ENCODE data around the gene HP1BP3.
A peak's percentile ranks its signal among the peaks of the same experiment; 100 is the strongest.

HP1BP3 gene

DNA sequence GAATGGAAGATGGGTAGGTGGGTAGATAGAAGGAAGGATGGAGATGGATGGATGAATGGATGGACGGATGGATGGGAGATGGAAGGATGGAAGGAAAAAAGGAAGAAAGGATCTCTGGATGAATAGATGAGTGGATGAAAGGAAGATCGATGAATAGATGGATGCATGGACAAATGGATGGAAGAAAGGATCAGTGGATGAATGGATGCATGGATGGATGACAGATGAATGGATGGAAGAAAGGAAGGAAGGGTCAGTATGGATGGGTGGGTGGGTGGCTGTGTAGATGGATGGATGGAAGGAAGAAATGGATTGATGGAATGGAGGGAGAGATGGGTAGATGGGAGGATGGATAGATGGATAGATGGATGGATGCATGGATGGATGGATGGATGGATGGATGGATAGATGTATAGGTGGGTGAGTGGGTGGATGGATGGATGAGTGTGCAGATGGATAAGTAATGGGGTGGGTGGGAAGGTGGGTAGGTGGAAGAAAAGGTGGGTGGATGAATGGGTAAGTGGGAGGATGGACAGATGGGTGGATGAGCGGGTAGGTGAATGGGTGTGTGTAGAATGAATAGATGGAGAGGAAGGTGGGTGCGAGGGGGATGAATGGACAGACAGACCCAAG lies 83.9 kb downstream of the HP1BP3 start:
- H3K9ac ChIP-seq (ENCODE audit: low read depth, low read length): no peak overlapping the region
- H3K4me1 ChIP-seq (ENCODE audit: control insufficient read depth, insufficient read depth, low read length): no peaks in the 10 kb centered on the region
- H3K36me3 ChIP-seq (ENCODE audit: control insufficient read depth, insufficient read depth, low read length): peaks cover 21% of the 10 kb centered on the region
- no peaks in the 10 kb centered on the region for H3K27me3 ChIP-seq (ENCODE audit: control insufficient read depth, insufficient read depth, low read length)
- no peaks in the 10 kb centered on the region for H3K9me3 ChIP-seq (ENCODE audit: control insufficient read depth, insufficient read depth, low read length)
- H3K4me3 ChIP-seq (ENCODE audit: low read depth, low read length): no peak overlapping the region

- Histone ChIP-seq H3K4me3 (ENCODE audit: low read depth, low read length) (no peak overlapping the region), H3K4me1 (ENCODE audit: control insufficient read depth, insufficient read depth, low read length) (no peaks in the 10 kb centered on the region), H3K36me3 (ENCODE audit: control insufficient read depth, insufficient read depth, low read length) (peaks cover 21% of the 10 kb centered on the region), H3K9me3 (ENCODE audit: control insufficient read depth, insufficient read depth, low read length) (no peaks in the 10 kb centered on the region), H3K27me3 (ENCODE audit: control insufficient read depth, insufficient read depth, low read length) (no peaks in the 10 kb centered on the region), H3K9ac (ENCODE audit: low read depth, low read length) (peak overlapping the region; percentile 12)
These were observed 84.7 kb downstream of the HP1BP3 start for GRCh38 chr1:20702416-20702815.

DNA sequence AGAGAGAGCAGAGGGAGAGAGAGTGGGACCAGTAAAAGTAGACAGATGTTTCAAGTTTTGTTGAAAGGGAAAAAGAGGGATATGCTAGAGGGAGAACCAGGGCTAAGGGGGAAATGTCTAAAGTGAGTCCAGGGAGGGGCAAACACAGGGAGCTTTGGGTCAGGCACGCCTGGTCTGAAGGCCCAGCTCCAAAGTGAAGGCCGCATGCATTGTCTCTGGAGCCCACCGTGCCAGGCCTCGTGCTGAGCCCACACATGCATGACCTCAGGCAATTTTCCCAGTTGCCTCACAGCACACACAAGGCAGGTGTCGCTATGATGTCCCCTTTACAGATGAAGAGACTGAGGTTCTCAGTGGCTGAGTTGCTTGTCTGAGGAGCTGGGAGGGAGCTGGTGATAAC lies 85.3 kb downstream of the HP1BP3 start:
- Histone ChIP-seq H3K4me3 (ENCODE audit: low read depth, low read length) (no peak overlapping the region), H3K9ac (ENCODE audit: low read depth, low read length) (no peak overlapping the region), H3K9me3 (ENCODE audit: control insufficient read depth, insufficient read depth, low read length) (no peaks in the 10 kb centered on the region), H3K4me1 (ENCODE audit: control insufficient read depth, insufficient read depth, low read length) (no peaks in the 10 kb centered on the region), H3K27me3 (ENCODE audit: control insufficient read depth, insufficient read depth, low read length) (no peaks in the 10 kb centered on the region), H3K36me3 (ENCODE audit: control insufficient read depth, insufficient read depth, low read length) (peaks cover 21% of the 10 kb centered on the region)

GRCh38 chr1:20701446-20701845 lies 85.7 kb downstream of the HP1BP3 start:
- no peak overlapping the region for H3K4me3 ChIP-seq (ENCODE audit: low read depth, low read length)
- peaks cover 21% of the 10 kb centered on the region for H3K36me3 ChIP-seq (ENCODE audit: control insufficient read depth, insufficient read depth, low read length)
- H3K9ac ChIP-seq (ENCODE audit: low read depth, low read length): no peak overlapping the region
- no peaks in the 10 kb centered on the region for H3K27me3 ChIP-seq (ENCODE audit: control insufficient read depth, insufficient read depth, low read length)
- no peaks in the 10 kb centered on the region for H3K9me3 ChIP-seq (ENCODE audit: control insufficient read depth, insufficient read depth, low read length)
- no peaks in the 10 kb centered on the region for H3K4me1 ChIP-seq (ENCODE audit: control insufficient read depth, insufficient read depth, low read length)

DNA sequence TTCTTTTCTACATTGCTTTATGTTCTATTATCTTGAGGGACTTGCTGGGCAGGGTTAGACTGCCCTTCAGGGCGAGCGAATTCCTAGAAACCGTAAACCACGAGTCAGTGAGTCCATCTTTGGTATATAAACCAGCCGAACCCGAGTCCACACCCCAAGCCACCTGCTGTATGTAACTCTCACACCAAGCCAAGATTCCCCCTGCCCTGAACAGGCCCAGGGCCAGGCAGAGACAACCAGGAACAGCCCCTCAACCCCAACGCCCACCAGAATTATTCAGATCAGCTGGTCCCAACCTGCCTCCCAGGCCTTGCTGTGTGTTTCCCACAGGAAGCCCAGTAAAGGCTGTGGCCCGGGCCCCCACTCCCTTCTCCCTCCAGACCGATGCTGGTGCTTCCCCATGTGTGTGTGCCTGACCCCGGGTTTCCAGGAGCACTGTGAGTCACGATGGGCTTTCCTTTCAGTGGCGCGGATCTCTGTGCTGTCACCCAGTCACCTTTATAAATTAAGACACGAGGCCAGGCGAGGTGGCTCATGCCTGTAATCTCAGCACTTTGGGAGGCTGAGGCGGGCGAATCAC lies 86.4 kb downstream of the HP1BP3 start:
- no peaks in the 10 kb centered on the region for H3K27me3 ChIP-seq (ENCODE audit: control insufficient read depth, insufficient read depth, low read length)
- H3K36me3 ChIP-seq (ENCODE audit: control insufficient read depth, insufficient read depth, low read length): peaks cover 21% of the 10 kb centered on the region
- no peak overlapping the region for H3K4me3 ChIP-seq (ENCODE audit: low read depth, low read length)
- H3K4me1 ChIP-seq (ENCODE audit: control insufficient read depth, insufficient read depth, low read length): peaks cover 3% of the 10 kb centered on the region
- no peak overlapping the region for H3K9ac ChIP-seq (ENCODE audit: low read depth, low read length)
- H3K9me3 ChIP-seq (ENCODE audit: control insufficient read depth, insufficient read depth, low read length): no peaks in the 10 kb centered on the region

DNA sequence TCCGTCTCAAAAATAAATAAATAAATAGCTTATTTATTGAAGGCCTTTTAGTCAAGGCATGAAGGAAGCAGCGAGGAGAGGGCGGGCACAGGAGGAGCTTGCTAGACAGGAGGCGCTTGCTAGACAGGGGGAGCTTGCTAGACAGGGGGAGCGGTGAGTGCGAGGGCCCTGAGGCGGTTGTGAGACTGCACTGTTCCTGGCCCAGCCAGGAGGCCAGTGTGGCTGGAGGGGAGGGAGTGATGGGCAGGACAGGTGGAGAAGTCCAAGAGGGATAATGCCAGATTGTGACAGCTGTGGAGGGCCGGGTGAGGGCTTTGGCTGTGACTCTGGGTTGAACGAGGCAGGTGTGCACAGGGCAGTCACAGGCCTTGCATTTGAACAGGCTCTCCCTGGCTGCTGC lies 87.5 kb downstream of the HP1BP3 start:
- Histone ChIP-seq H3K9me3 (ENCODE audit: control insufficient read depth, insufficient read depth, low read length) (no peaks in the 10 kb centered on the region), H3K9ac (ENCODE audit: low read depth, low read length) (no peak overlapping the region), H3K27me3 (ENCODE audit: control insufficient read depth, insufficient read depth, low read length) (no peaks in the 10 kb centered on the region), H3K4me3 (ENCODE audit: low read depth, low read length) (no peak overlapping the region), H3K4me1 (ENCODE audit: control insufficient read depth, insufficient read depth, low read length) (peaks cover 3% of the 10 kb centered on the region), H3K36me3 (ENCODE audit: control insufficient read depth, insufficient read depth, low read length) (peaks cover 19% of the 10 kb centered on the region)

DNA sequence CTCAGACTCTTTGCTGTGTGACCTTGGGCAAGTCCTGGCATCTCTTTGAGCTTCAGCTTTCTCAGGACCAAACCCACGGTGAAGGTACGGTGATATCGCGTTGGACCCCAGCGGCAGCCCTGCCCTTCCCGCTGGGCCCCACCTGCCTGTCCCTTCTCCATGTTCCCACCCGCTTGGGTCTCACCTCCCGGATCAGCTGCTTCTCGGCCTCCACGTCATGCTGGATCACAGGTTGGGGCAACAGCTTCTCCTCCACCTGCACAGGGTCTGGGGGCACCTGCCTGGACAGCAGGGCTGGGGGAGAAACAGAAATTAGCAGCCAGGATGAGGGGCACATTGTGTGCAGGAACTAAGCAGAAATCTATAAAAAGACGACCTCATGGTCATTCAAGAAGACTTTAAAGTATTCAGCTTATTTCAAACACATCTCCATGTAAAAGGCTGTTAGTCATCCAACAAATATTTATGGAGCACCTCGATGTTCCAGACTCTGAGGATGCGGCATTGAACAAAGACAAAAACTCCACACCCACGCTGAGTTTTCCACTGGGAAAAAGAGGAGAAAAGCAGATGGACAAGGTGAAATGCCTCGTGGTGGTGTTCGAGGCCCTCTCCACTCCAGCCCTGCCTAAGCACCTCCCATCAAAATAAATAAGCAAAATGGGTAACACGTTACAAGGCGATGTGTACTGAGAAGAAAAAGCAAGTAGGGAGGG lies 88.8 kb downstream of the HP1BP3 start:
- H3K27me3 ChIP-seq (ENCODE audit: control insufficient read depth, insufficient read depth, low read length): no peaks in the 10 kb centered on the region

GRCh38 chr1:20697563-20697962 lies 89.5 kb downstream of the HP1BP3 start:
- no peaks in the 10 kb centered on the region for H3K9me3 ChIP-seq (ENCODE audit: control insufficient read depth, insufficient read depth, low read length)
- H3K9ac ChIP-seq (ENCODE audit: low read depth, low read length): no peak overlapping the region
- H3K4me3 ChIP-seq (ENCODE audit: low read depth, low read length): no peak overlapping the region
- peaks cover 3% of the 10 kb centered on the region for H3K4me1 ChIP-seq (ENCODE audit: control insufficient read depth, insufficient read depth, low read length)
- H3K27me3 ChIP-seq (ENCODE audit: control insufficient read depth, insufficient read depth, low read length): no peaks in the 10 kb centered on the region
- peaks cover 10% of the 10 kb centered on the region for H3K36me3 ChIP-seq (ENCODE audit: control insufficient read depth, insufficient read depth, low read length)

More for the DNA sequence above, 88.8 kb downstream of the HP1BP3 start:
- Histone ChIP-seq H3K4me1 (ENCODE audit: control insufficient read depth, insufficient read depth, low read length) (peaks cover 3% of the 10 kb centered on the region), H3K4me3 (ENCODE audit: low read depth, low read length) (no peak overlapping the region), H3K36me3 (ENCODE audit: control insufficient read depth, insufficient read depth, low read length) (peaks cover 15% of the 10 kb centered on the region), H3K9me3 (ENCODE audit: control insufficient read depth, insufficient read depth, low read length) (no peaks in the 10 kb centered on the region), H3K9ac (ENCODE audit: low read depth, low read length) (no peak overlapping the region)

GRCh38 chr1:20696397-20697333 lies 90.4 kb downstream of the HP1BP3 start:
- no peaks in the 10 kb centered on the region for H3K9me3 ChIP-seq (ENCODE audit: control insufficient read depth, insufficient read depth, low read length)
- H3K4me1 ChIP-seq (ENCODE audit: control insufficient read depth, insufficient read depth, low read length): peaks cover 3% of the 10 kb centered on the region
- H3K27me3 ChIP-seq (ENCODE audit: control insufficient read depth, insufficient read depth, low read length): no peaks in the 10 kb centered on the region
- peak overlapping the region; percentile 65 for H3K4me3 ChIP-seq (ENCODE audit: low read depth, low read length)
- peak overlapping the region; percentile 73 for H3K9ac ChIP-seq (ENCODE audit: low read depth, low read length)
- peaks cover 4% of the 10 kb centered on the region for H3K36me3 ChIP-seq (ENCODE audit: control insufficient read depth, insufficient read depth, low read length)

GRCh38 chr1:20695515-20695914 lies 91.6 kb downstream of the HP1BP3 start:
- Histone ChIP-seq H3K9me3 (ENCODE audit: control insufficient read depth, insufficient read depth, low read length) (no peaks in the 10 kb centered on the region), H3K27me3 (ENCODE audit: control insufficient read depth, insufficient read depth, low read length) (no peaks in the 10 kb centered on the region), H3K4me3 (ENCODE audit: low read depth, low read length) (no peak overlapping the region), H3K9ac (ENCODE audit: low read depth, low read length) (no peak overlapping the region), H3K36me3 (ENCODE audit: control insufficient read depth, insufficient read depth, low read length) (no peaks in the 10 kb centered on the region), H3K4me1 (ENCODE audit: control insufficient read depth, insufficient read depth, low read length) (peaks cover 3% of the 10 kb centered on the region)

DNA sequence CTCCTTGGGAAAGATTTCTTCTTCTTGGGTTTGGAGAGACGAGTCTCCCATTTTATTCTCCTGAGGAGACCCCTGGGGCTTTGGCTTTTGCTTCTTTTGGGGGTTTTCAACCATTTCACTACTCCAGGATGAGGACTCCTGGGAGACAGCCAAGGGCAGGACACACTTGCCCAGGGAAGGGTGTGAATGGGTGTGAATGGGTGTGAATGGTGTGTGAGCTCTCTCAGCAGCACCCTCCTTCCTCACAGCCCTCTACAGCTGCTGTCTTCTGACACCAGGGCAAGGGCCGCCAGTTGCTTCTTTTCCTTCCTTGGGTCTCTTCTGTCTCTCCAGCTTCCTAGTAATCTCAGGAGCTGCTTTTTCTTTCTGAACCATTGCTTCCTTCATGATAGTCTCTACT lies 93.5 kb downstream of the HP1BP3 start:
- Histone ChIP-seq H3K4me3 (ENCODE audit: low read depth, low read length) (no peak overlapping the region), H3K9ac (ENCODE audit: low read depth, low read length) (no peak overlapping the region), H3K4me1 (ENCODE audit: control insufficient read depth, insufficient read depth, low read length) (peaks cover 3% of the 10 kb centered on the region), H3K27me3 (ENCODE audit: control insufficient read depth, insufficient read depth, low read length) (no peaks in the 10 kb centered on the region), H3K36me3 (ENCODE audit: control insufficient read depth, insufficient read depth, low read length) (peaks cover 4% of the 10 kb centered on the region), H3K9me3 (ENCODE audit: control insufficient read depth, insufficient read depth, low read length) (no peaks in the 10 kb centered on the region)

Data from iPS-15b (cell line).